GM06990 (cell line): Measurements from ENCODE around the gene MAX.

Experiments used
- DNase-seq: peaks from one replicate; pipeline ENCODE4 v3.0.0-alpha.2; 2011; ENCODE audit not compliant: insufficient read length; ENCODE audit errors: extremely low read depth
- H3K27me3 ChIP-seq: replicated peaks from 2 replicates; pipeline ENCODE4 v1.6.0; 2011; ENCODE audit warnings: low read length; ENCODE audit not compliant: control insufficient read depth, insufficient read depth
- H3K36me3 ChIP-seq: 2 replicates; pipeline ENCODE4 v1.5.1; 2011; ENCODE audit warnings: low read length; ENCODE audit not compliant: control insufficient read depth, insufficient read depth
- H3K4me3 ChIP-seq: replicated peaks from 2 replicates; pipeline ENCODE4 v1.5.1; 2011; ENCODE audit warnings: low read depth, mild to moderate bottlenecking, control low read depth, low read length
- TF ChIP-seq, protein P1 (sequence below): IDR thresholded peaks from 2 replicates; pipeline ENCODE4 v1.5.1; 2011; ENCODE audit warnings: low read length, control low read depth, mild to moderate bottlenecking, inconsistent platforms; ENCODE audit not compliant: insufficient read depth, poor library complexity, severe bottlenecking

Gene MAX

DNA sequence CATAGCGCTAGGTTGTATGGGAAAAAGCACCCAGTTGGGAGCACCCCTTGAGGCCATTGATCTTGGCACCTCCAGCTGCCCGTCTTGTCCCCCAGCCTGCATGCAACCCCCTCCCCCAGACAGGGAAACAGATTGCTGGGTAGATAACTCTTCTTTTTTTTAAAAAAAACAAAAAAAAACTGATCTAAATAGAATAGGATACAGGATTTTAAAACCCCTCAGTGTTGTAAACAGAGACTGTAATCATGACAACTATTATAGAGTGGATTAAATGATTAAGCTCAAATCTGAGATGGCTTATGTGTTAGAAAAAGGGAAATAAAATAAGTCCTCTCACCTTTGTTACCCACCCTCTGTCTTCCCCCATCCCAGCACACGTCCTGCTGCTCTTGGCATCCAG lies 48.9 kb downstream of the MAX start:
- Histone ChIP-seq H3K27me3 (no peaks in the 10 kb centered on the region), H3K36me3 (peaks cover 9% of the 10 kb centered on the region), H3K4me3 (no peak overlapping the region)
- no peak for DNase-seq
- TF ChIP-seq, protein P1, sequence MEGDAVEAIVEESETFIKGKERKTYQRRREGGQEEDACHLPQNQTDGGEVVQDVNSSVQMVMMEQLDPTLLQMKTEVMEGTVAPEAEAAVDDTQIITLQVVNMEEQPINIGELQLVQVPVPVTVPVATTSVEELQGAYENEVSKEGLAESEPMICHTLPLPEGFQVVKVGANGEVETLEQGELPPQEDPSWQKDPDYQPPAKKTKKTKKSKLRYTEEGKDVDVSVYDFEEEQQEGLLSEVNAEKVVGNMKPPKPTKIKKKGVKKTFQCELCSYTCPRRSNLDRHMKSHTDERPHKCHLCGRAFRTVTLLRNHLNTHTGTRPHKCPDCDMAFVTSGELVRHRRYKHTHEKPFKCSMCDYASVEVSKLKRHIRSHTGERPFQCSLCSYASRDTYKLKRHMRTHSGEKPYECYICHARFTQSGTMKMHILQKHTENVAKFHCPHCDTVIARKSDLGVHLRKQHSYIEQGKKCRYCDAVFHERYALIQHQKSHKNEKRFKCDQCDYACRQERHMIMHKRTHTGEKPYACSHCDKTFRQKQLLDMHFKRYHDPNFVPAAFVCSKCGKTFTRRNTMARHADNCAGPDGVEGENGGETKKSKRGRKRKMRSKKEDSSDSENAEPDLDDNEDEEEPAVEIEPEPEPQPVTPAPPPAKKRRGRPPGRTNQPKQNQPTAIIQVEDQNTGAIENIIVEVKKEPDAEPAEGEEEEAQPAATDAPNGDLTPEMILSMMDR = no peak

DNA sequence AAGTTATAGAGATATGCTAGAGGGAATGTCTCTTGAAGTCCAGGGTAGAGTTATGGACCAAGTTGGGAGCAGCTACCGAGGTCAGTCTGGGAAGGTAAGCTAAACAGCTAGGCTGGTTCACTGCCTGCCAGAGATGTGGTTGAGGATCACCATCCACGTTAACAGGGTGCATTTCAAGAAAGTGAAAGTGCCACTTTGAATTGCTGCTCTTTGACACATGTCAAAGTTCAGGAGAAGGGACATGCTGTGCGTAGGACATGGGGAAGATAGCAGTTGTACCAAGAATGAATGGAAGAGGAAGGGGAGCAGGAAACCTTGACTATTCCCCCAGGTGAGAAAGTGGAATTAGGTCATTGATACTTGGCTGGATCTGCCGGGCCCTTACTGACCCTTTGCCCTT lies 49.5 kb downstream of the MAX start:
- Histone ChIP-seq H3K27me3 (no peaks in the 10 kb centered on the region), H3K4me3 (no peak overlapping the region), H3K36me3 (peaks cover 9% of the 10 kb centered on the region)
- TF ChIP-seq, protein P1 = no peak
- no peak for DNase-seq

DNA sequence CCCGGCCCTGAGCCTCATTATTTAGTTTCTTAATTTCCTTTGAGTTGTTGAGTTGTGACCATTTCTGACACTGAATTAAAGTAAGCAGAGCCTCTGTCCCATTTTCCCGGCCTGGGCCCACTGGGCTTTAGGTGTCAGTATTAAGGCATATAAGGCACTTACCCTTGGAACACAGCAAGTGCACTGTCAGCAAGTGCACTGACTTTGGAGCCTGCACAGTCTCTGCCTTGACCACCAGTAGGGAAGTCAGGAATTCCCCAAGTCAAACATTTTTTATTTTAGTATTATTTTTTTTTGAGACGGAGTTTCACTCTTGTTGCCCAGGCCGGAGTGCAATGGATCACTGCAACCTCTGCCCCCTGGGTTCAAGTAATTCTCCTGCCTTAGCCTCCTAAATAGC lies 56.6 kb downstream of the MAX start:
- TF ChIP-seq, protein P1 = no peak
- no peak for DNase-seq
- peaks cover 10% of the 10 kb centered on the region for H3K36me3 ChIP-seq
- H3K4me3 ChIP-seq = no peak overlapping the region
- H3K27me3 ChIP-seq = no peaks in the 10 kb centered on the region

DNA sequence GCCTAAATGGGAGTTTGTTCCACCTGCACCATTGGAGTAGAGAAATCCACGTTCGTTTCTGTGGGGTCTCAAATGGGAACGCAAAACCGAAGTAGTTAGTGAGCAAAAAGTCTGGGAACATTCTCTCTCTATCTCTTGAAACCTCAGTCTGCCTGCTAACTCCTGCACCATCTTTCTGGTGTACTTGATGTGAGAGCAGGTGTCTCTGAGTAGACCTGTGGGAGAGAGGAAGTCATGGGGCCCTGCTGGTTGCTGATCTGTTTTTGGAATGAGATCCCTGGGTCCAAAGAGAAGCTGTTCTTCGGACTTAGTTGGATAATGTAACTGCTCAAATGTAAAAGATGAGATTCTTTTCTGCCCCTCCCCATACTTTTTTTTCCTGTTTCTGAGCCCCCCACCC lies 57.3 kb downstream of the MAX start:
- no peak overlapping the region for H3K4me3 ChIP-seq
- TF ChIP-seq, protein P1 = no peak
- H3K27me3 ChIP-seq = no peaks in the 10 kb centered on the region
- H3K36me3 ChIP-seq = peaks cover 10% of the 10 kb centered on the region
- no peak for DNase-seq

DNA sequence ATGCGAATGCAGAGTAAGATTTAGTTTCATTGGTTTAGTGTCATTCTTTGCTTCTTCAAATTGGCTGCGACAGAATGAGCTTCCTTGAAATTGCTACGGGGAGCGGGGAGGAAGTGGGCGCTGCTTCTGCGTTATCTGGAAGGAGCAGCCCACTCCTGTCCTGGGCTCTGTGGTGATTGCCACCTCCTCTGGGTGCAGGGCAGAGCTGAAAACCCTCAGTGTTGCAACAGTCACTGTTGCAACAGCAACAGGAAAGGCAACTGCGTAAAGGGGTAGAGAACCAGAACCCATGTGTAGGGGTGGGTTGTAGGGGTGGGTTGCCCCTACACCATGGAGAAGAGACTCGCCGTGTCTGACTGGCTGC lies 57.7 kb downstream of the MAX start:
- peaks cover 10% of the 10 kb centered on the region for H3K36me3 ChIP-seq
- H3K4me3 ChIP-seq = no peak overlapping the region
- TF ChIP-seq, protein P1 = no peak
- DNase-seq = no peak
- H3K27me3 ChIP-seq = no peaks in the 10 kb centered on the region

DNA sequence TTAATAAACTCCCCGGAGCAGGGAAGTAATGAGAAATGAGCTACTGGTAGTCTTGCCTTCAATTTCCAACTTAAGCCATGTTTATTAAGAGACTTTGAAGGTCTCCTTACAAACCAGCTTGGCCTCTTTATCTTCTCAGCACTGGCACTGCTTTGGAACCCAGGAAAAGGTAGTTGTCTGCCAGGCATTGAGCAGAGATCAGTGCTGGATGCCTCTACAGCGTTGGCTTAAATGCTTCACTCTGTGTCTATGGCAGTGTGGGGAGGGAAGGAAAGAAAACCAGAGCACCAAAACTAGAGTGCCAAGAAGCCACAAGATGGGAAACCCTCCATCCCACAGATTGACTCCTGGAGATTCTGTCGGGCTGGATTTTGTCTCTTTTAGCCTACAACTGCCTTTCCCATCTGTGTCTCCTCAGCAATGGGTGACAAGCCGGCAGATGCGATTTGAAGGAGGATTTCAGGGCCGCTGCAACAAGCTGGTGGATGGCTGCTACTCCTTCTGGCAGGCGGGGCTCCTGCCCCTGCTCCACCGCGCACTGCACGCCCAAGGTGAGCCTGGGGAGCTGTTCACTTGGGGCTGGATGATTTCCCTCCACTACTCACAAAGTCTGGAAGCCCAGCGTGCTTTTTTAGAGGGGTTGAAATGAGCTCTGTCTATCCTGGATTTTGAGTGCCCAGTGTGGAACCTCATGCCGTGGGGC lies 58.3 kb downstream of the MAX start:
- Histone ChIP-seq H3K4me3 (no peak overlapping the region), H3K36me3 (peaks cover 10% of the 10 kb centered on the region), H3K27me3 (no peaks in the 10 kb centered on the region)
- no peak for DNase-seq
- TF ChIP-seq, protein P1 = no peak
